Measurements from ENCODE around the gene MBD5.

Gene MBD5

DNA sequence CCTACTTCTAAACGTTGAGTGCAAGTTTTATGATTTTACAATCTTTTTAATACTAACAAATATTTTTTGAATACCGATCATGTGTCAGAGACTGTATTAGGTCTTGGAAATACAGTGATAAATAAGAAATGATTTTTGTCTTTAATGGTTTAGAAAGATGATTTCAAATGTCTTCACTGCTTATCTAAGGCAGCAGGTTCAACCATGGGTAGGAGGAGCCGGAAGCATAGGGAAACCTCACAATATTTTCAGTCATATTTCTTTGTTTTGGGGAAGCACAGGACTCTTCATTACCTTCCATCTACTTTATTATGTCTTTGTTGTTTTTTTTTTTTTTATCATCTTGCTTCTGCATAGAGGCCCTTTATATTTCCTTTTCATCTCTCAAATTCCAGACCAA lies 458.5 kb downstream of the MBD5 start:
- DNase-seq (ENCODE audit: low read depth): no peak

DNA sequence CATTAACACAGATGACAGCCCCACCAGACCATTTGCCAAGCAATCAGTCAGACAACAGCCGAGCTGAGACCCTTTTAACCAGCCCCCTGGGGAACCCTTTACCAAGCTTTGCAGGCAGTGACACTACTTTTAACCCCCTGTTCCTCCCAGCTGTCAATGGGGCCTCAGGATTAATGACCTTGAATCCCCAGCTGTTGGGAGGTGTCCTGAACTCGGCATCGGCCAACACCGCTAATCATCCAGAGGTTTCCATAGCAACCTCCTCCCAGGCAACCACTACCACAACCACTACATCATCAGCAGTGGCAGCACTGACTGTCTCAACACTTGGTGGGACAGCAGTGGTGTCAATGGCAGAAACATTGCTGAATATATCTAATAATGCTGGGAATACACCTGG lies 462.8 kb downstream of the MBD5 start:
- DNase-seq (ENCODE audit: low read depth): no peak

DNA sequence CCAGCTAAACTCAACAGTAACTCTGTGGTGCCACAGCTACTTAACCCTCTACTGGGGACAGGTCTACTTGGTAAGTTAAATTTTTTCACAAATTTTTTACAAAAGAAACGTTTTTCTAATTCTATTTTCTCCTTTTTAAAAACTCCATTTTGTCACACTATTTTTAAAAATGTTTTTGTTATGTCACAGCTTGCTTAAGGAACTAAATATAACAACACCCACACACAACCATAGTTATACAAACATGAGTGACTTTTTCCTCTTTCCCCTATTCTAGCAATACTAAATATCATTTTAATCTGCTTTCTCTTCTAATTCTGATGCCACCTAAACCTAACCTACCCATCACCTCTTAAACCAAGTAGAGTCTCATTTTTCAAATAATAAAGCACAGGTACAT lies 463.2 kb downstream of the MBD5 start:
- DNase-seq (ENCODE audit: low read depth): no peak

DNA sequence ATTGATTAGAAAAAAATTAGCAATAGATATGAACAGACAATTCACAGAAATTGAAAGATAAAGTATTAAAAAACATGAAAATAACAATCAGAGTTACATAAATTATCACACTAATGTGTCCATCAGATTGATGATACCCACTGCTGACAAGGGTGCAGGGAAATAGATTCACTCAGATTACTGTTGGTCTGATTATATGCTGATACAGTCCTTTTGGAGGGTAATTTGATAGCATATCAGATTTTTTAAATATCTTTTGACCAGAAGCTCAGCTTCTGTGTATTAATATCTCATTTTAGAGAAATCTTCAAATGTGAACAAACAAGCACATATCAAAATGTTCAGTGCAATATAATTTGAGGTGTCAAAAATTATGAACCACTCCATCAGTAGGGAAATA lies 465.8 kb downstream of the MBD5 start:
- DNase-seq (ENCODE audit: low read depth): no peak

DNA sequence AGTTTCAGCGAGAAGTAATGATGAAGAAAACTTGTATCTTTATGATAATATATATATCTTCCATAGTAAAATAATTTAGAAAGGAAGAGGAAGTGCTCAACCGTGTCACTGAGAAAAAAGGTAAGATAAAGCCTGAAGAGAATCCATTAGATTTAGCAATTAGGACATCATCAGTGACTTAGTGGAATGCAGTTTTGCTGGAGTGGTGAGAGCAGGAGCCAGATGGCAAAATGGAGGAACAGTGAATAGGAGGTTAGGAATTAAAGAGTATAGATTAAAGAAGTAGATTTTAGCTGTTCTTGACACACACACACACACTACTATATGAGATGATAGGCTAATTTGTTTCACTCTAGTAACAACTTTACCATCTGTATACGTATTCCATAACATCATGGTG lies 466.5 kb downstream of the MBD5 start:
- DNase-seq (ENCODE audit: low read depth): no peak

DNA sequence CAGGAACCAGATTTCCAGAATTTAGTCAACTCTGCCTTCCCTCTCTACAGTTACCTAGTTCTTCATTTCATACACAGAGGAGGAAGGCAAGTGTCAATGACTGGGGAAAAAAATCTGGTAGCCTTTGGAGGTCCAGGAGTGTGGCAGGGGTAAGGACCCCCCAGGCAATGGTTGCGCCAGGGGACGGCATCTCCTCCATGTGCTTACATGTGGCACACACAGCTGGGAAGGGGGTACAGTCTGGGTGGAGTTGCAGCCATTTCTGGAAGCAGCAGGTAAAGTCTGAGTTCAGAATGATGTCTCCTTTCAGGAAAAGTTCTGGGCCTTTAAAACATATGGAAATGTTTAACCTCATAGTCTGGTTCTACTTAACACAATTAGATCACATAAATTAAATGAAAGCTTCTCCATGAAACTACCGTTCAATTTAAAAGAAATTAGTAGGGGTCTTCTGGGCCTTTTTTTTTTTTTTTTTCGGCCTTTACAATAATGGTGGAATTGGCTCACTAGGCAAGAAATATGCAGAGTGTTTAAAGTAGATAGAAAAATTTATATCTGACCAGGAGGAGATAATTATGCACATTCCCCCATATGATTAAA lies 470.0 kb downstream of the MBD5 start:
- DNase-seq (ENCODE audit: low read depth): no peak

DNA sequence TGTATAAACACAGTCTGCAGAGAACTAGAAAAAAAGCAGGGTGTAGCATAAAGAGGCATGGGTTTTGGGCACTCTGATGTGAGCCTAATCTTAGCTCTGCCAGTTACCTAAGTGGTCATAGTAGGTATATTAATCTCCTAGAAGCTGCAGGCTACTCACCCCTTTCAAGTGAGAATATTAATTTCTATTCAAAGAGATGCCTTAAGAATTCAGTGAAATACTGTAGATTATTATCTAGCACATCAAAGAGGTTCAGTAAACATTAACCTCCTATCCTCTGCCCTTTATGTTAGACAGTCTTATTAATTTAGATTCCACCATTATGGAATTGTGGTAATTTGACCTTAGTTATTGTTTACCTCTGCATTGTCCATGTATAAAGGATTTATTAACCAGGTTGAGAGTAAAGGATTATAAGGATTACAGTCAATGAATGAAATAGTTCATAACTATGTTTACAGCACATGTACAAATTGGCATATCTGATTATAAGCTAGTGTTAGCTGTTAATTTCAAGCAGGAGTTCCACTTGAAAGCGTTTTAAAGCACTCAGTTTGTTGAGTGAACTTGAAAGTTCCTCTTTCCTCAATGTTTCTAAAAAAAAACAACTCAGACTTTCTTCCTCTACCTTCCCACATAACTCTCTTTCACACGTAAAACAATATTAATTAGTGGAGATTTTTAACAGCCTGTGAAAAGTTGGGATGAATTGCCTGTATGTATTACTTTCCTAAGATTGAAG lies 473.1 kb downstream of the MBD5 start:
- DNase-seq (ENCODE audit: low read depth): no peak

DNA sequence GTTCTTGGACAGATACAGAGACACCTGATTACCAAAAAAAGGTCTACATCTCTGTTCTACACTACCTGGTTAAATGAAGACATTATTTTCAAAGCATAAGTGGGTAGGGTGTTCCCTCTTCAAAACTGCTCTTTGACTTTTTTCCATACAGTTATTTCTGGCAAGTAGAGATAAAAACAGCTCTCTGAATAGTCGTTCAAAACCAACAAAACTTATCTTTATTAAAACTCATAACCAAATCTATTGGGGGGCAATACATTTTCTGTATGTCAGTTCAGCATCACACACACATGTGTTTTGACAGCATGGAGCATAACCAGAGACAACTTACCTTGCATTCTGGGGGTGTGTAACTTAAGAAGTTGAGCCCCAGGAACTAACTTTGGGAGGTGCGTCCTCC lies 474.7 kb downstream of the MBD5 start:
- no peak for DNase-seq (ENCODE audit: low read depth)

DNA sequence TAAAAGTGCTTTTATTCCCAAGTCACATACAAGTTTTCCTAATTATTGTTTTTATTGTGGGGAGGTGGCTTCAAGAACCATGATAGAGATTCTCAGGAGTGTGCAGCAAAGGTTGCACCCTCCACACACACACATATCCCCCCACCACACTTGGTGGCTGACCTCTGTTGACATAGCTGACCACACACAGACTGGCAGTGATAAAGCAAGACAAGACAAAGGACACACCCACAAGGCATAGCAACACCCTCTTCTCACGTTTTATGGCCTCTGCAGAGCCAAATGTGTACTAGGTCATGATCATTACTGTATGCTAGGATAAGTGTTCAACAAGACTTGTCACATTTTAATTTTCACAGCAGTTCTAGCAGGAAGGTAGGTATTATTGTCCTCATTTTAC lies 480.7 kb downstream of the MBD5 start:
- no peak for DNase-seq (ENCODE audit: low read depth)

DNA sequence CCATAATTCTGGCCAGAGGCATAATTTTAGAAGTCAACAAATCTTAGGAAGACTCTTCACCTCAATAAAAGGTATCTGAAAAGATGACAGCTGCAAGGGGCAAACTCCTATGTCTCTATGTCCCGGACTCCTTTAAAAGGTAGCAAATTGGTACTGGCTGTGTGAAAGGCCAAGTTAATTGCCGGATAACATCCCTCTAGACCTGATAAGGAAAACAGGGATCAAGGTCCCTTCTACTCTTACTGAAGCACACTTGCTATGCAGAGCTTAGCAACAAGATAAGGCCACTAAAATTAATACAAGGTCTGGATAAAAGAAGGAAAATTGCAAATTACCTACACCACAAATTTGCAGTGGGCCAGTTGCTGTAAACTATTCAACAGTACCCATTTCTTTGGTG lies 482.6 kb downstream of the MBD5 start:
- DNase-seq (ENCODE audit: low read depth): no peak

DNA sequence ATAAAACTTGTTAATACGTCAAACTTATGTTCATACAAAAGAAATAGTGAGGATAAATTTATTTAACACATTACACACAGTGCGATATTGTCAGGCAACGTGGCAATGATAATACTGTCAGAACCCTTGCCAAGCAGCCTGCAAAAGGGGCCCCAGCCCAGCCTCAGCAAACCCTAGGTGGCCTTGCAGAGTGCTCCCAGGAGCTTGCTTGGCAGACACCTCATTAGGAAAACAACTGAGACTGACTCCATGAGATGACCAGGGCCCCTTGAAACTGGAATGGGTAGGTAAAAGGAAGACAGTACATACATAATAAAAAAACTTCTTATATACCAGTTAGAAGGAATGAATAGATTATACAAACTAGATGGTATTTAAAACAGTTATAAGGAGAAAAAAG lies 487.1 kb downstream of the MBD5 start:
- DNase-seq (ENCODE audit: low read depth): no peak

DNA sequence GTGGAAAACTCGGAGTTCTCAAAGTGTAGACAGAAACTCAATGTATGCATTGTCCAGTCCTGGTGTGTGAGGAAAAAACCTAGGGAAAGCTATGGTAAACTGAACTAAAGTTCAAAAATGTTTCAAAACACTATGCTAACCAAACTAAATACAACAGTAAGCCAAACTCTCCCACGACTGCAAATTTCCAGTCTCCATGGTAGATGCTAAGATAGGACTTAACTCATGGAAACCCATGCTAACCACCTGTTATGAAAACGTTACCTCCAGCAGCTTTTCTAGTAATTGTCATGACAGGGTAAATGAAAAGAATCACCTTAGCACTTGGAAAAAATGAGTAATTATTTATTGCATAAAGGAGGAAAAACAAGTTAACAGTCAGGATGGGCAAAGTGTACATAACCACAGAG lies 488.0 kb downstream of the MBD5 start:
- no peak for DNase-seq (ENCODE audit: low read depth)

DNA sequence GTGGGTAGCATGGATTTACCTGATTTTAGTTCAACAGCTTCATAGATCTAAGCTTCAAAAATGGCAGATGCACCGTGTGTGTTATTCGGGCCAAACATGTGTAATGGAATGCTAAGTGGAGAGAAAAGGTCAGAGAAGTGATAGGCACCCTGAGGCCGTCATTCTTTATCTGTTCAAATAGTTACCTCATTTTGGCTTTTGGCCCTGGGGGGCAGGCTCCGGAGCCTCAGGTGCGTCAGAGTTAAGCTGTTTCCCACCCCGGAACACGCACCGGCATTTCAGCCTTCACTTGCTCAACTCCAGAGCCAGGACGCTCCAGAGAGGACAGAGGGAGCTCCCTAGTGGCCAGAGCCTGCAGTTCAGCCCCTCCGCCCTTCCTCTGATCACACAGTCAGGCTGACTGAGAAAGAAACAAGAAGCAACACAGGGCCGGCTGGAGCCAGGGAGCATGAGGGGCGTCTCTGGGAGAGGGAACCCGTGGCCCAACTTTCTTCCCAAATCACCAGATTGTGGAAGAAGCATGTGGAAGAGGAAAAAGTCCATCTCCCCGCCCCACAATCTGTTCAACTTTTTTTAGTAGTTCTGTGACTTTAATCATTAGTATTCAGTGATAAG lies 488.5 kb downstream of the MBD5 start:
- DNase-seq (ENCODE audit: low read depth): peak; percentile 74

DNA sequence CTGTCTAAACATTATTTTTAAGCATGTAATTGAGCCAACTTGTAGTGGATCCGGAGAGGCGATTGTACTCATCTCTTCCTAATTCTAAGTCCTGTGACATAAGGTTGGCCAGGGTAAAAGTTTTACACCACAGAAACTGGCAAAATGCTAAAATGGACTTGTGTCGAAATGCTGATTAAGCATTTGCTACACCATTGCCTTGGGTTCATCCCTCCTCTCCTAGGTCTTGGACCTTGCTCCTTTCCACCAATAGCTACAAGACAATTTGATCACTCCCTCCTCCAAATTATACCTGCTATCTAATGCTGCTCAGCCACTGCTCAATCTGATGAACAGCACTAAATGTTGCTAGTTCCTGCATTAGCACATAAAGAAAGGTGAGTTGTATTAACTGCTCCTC lies 491.0 kb downstream of the MBD5 start:
- DNase-seq (ENCODE audit: low read depth): no peak

DNA sequence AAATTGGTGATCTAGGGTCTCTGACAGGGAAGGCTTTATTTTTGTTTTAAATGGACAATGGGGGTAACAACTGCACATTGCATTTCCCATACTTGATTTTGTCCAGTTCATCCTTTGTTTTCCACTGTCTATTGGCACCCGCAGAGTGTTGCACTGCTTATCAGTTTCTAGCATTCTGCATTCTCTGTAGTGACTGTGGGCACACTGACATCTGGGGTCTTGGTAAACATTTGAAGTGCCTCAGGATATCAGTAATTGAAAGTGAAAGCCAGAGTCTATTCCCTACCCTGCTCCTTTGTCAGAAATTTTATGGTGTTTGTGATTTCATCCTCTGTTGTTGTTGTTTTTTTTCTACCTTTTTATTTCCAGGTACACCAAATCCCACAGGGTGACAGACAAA lies 491.6 kb downstream of the MBD5 start:
- DNase-seq (ENCODE audit: low read depth): no peak

DNA sequence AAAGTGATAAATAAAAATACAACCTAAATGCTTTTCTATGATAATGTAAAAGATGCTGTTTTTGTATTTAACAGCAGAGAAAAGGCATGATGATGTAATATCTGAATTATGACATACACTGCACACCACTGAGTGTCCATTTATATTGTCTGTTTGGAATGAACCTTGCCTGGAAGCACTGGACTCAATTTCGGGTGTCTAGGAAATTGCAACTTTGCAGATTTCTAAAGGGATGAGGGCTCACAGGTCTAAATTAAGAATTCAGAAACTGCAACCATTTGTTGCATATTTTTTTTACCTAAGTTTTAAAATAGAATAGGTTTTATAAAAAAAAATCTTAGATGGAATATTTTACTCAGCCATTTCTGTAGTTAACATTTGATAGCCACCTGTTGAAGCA lies 492.5 kb downstream of the MBD5 start:
- no peak for DNase-seq (ENCODE audit: low read depth)

DNA sequence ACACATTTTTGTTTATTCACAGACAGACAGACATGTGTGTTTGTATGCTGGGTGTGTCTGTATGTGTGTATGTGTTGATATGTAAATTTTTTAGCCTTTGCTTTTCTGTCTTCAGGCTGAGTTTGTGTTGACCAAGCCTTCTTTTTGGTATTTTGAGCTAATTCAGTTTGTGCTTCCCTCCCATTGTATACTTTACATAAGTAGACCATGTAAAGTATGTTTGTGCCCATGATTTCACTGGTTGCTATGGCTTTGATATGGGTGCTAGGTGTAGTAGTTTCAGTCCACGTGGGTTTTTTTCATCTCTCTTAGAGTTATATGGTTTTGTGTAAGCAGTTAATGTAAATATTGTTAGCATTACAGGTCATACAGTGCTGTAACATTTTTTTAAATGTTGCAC lies 494.2 kb downstream of the MBD5 start:
- no peak for DNase-seq (ENCODE audit: low read depth)

DNA sequence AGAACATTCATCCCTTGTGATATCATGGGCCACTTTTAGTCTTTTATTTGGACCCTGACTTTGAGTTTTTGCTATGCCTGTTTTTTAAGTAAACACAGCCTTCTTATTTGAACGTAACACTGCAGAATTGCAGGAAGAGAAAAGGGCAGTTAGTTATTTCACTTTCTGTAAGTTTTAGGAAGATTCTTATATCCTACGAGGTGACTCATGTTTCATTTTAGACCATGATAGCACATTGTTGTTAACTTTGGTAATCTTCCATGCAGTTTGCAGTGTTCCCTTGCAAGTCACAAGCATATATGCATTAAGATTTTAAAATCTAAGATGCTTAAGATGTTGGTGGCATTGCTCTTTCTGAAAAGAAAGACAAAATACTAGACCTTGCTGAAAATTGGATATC lies 495.1 kb downstream of the MBD5 start:
- no peak for DNase-seq (ENCODE audit: low read depth)

DNA sequence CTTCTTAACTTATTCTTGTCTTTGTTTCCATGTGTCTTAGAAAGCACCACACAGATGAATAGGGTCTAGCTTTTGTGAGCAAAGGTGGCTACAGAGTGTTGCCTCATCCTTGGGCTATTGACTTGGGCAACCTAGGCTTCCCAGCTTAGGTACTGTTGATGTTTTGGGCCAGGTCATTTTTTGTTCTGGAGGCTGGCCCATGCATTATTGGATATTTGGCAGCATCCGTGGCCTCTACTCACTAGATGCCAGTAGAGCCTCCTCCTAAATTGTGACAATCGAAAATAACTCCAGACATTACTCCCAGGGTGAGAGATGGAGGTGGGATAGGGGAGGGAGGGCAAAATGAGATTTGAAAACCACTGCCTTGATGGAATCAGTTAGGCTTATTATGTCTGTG lies 496.4 kb downstream of the MBD5 start:
- DNase-seq (ENCODE audit: low read depth): no peak

DNA sequence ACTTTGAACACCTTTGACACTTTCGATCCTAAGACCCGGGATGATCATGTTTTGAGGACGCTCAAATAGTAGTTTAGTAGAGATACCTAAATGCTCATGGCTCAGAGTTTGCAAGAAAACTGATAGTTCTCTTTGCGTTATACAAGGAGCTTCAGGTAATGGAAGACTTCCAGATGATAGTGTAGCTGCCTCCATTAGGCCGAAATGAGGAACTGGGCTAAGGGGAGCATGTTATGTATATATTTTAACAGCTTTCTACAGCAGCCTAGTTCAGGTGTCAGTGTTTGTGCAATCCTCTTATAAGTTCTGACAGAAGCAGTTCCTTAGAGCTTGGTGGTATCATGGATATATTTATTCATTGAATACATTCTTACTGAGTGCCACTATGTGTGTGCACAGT lies 496.9 kb downstream of the MBD5 start:
- DNase-seq (ENCODE audit: low read depth): no peak

DNA sequence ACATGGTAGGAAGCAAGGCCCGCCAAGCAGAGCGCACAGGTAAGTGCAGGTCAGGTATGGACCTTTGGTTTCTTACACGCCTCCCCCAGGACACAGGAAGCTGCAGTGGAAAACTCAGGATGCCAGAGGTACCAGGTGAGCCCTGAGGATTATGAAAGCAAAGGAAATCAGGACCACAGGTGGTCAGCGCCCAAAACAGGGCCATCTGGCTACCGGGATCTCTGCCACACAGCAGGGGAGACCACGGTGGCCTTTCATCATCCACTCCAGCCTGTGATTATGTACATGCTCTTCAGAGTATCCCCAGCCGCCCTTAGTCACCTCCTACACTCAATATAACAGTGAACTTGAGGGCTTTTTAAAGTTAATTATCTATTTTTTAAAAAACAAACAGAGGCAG lies 498.1 kb downstream of the MBD5 start:
- no peak for DNase-seq (ENCODE audit: low read depth)

DNA sequence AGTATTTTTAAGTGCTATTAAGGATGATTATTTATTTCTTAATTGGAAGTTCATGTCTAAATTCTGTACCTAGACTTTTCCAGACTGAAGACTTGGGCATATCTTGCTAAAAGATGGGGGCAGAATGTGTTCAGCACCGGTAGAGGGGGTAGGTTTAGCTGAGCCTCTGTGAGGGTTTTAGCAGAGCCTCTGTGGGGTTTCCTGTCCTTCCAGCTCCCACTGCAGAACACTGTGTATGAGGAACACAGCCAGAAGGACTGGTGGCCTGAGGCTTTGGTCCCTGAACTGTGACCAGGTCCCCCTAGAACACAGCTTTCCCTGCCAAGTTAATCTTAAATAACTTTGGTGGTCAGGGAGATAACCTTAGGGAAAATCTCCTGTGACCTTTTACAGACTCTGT lies 500.3 kb downstream of the MBD5 start:
- DNase-seq (ENCODE audit: low read depth): no peak

DNA sequence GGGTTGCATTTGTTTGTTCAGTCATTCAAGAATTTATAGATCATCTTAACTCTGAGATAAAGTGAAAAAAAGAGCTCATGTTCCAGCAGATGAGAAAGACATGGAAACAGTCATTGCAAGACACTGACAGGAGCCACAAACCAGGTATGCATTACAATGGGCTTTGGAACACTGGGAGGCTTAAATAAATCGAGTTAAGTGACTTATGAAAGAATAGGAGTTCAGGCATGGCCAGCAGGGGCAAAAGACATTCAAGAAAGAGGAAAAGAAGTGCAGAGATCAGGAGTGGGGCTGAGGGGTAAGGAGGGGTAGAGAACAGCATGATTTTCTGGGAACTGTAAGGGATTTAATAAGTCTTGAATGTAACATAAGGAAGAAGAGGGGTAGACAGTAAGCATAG lies 502.4 kb downstream of the MBD5 start:
- no peak for DNase-seq (ENCODE audit: low read depth)

DNA sequence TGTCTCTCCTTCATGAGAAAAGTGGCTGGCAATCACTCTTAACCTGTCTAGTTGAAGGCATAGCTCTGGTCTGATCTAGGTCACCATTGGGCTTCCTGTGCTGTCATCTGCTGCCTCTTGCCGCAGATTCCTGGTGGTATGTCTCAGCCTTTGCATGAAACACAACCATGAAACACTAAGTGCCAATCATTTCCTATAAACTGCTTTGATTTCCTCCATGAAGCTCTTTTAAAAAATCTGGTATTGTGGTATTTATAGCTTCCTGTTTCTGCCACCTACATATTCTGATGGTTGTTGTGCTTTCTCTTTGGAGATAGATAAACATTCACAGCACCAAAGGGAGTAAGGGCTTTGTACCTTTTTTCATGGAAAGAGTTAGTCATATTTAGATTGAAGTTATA lies 503.6 kb downstream of the MBD5 start:
- DNase-seq (ENCODE audit: low read depth): no peak
